Endothelial cell of umbilical vein (primary cell): ENCODE measurements around the gene ATP8A2.

ENCODE experiments used
- MAX ChIP-seq: IDR thresholded peaks from 2 replicates; pipeline ENCODE4 v1.6.1; 2011; ENCODE audit not compliant: insufficient read depth, insufficient read length
- MYC ChIP-seq: IDR thresholded peaks from one replicate; pipeline ENCODE4 v1.6.1; 2011; ENCODE audit warnings: mild to moderate bottlenecking, low read depth, low read length
- POLR2A ChIP-seq: IDR thresholded peaks from 2 replicates; pipeline ENCODE4 v1.6.1; 2012; ENCODE audit warnings: low read depth, mild to moderate bottlenecking, control low read depth, low read length
- TF ChIP-seq, protein P1 (sequence below), 2 donors: IDR thresholded peaks; 1 replicate in 1 of 2; 2 replicates in 1 of 2; pipeline ENCODE4 v1.5.1; 2011; ENCODE audit warnings: low read length in 2 of 2, mild to moderate bottlenecking in 2 of 2, moderate library complexity in 2 of 2, control low read depth in 1 of 2, inconsistent platforms in 1 of 2, low read depth in 1 of 2; ENCODE audit not compliant: insufficient read depth in 1 of 2; ENCODE audit errors: extremely low read depth in 1 of 2

DNA sequence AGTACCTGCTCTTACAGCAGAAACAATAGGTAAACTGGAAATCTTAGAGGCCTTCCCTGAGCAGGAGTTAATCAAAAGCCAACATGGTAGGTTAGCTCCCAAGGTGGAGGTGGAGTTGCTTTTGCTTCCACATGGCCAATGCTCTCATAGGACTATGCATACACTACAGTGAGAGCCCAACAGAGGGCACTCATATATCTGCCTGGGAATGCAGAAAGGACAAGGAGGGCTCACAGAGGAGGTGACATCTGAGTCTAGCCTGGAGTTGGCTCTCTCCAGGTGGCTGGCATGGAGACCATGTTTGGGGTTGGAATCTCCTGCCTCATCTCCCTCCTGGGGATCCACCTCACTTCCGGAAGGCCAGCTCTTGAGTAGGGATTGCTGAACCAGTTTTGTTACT, 34.6 kb downstream of the ATP8A2 start:
- TF ChIP-seq MYC = no peak
- no peak for TF ChIP-seq POLR2A
- TF ChIP-seq, protein P1, sequence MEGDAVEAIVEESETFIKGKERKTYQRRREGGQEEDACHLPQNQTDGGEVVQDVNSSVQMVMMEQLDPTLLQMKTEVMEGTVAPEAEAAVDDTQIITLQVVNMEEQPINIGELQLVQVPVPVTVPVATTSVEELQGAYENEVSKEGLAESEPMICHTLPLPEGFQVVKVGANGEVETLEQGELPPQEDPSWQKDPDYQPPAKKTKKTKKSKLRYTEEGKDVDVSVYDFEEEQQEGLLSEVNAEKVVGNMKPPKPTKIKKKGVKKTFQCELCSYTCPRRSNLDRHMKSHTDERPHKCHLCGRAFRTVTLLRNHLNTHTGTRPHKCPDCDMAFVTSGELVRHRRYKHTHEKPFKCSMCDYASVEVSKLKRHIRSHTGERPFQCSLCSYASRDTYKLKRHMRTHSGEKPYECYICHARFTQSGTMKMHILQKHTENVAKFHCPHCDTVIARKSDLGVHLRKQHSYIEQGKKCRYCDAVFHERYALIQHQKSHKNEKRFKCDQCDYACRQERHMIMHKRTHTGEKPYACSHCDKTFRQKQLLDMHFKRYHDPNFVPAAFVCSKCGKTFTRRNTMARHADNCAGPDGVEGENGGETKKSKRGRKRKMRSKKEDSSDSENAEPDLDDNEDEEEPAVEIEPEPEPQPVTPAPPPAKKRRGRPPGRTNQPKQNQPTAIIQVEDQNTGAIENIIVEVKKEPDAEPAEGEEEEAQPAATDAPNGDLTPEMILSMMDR (IDR thresholded peaks at IDR 0.05; ENCODE audit: extremely low read depth in 1 of 2, insufficient read depth in 1 of 2, low read depth in 1 of 2, low read length in 2 of 2) = no peak
- no peak for TF ChIP-seq MAX
